Trophoblast cell (in vitro differentiated cells and primary cell): ENCODE measurements around the gene HS3ST5.

Source experiments
- DNase-seq, 2 donors: peaks; one replicate each; pipeline ENCODE4 v3.0.0-alpha.2; 2016
- H2AFZ ChIP-seq: 2 replicates; pipeline ENCODE4 v1.6.1; 2013; ENCODE audit warnings: low read length, moderate library complexity, mild to moderate bottlenecking; ENCODE audit not compliant: insufficient read depth, poor library complexity
- H2AK5ac ChIP-seq: 2 replicates; pipeline ENCODE4 v1.6.1; 2013; ENCODE audit warnings: mild to moderate bottlenecking, low read length
- H2BK120ac ChIP-seq: 2 replicates; pipeline ENCODE4 v1.6.1; 2013; ENCODE audit warnings: low read length, mild to moderate bottlenecking, moderate library complexity; ENCODE audit not compliant: insufficient read depth, poor library complexity
- H2BK12ac ChIP-seq: 2 replicates; pipeline ENCODE4 v1.6.1; 2013; ENCODE audit warnings: mild to moderate bottlenecking, low read length, moderate library complexity
- H2BK5ac ChIP-seq: 2 replicates; pipeline ENCODE4 v1.6.1; 2013; ENCODE audit warnings: low read length, low read depth, moderate library complexity, mild to moderate bottlenecking; ENCODE audit not compliant: poor library complexity
- H3K14ac ChIP-seq: 2 replicates; pipeline ENCODE4 v1.6.1; 2013; ENCODE audit warnings: mild to moderate bottlenecking, low read length
- H3K18ac ChIP-seq: 2 replicates; pipeline ENCODE4 v1.6.1; 2013; ENCODE audit warnings: mild to moderate bottlenecking, low read length
- H3K23ac ChIP-seq: 2 replicates; pipeline ENCODE4 v1.6.1; 2013; ENCODE audit warnings: low read length
- H3K27ac ChIP-seq: 2 replicates; pipeline ENCODE4 v1.5.1; 2013; ENCODE audit warnings: low read depth, mild to moderate bottlenecking, inconsistent platforms, low read length, moderate library complexity
- H3K27me3 ChIP-seq: 2 replicates; pipeline ENCODE4 v1.6.1; 2013; ENCODE audit warnings: inconsistent platforms, mild to moderate bottlenecking, low read length, moderate library complexity; ENCODE audit not compliant: insufficient read depth
- H3K36me3 ChIP-seq, 2 experiments: 1 replicate in 1 of 2; 2 replicates in 1 of 2; pipeline ENCODE4 v1.6.1; 2013; ENCODE audit warnings: low read length in 2 of 2, mild to moderate bottlenecking in 2 of 2, moderate library complexity in 1 of 2; ENCODE audit not compliant: insufficient read depth in 2 of 2, control insufficient read depth in 1 of 2
- H3K4ac ChIP-seq: 2 replicates; pipeline ENCODE4 v1.6.1; 2013; ENCODE audit warnings: low read depth, mild to moderate bottlenecking, low read length, moderate library complexity
- H3K4me1 ChIP-seq, 2 experiments: 1 replicate in 1 of 2; 2 replicates in 1 of 2; pipeline ENCODE4 v1.6.1; 2013; ENCODE audit warnings: low read length in 2 of 2, mild to moderate bottlenecking in 2 of 2, moderate library complexity in 1 of 2; ENCODE audit not compliant: insufficient read depth in 2 of 2, control insufficient read depth in 1 of 2
- H3K4me2 ChIP-seq: 2 replicates; pipeline ENCODE4 v1.6.1; 2013; ENCODE audit warnings: inconsistent platforms, mild to moderate bottlenecking, low read length, moderate library complexity
- H3K4me3 ChIP-seq: 2 replicates; pipeline ENCODE4 v1.5.1; 2013; ENCODE audit warnings: mild to moderate bottlenecking, low read depth, low read length, inconsistent platforms
- H3K79me1 ChIP-seq: one replicate; pipeline ENCODE4 v1.6.1; 2013; ENCODE audit warnings: low read length
- H3K79me2 ChIP-seq: 2 replicates; pipeline ENCODE4 v1.6.1; 2013; ENCODE audit warnings: low read length, mild to moderate bottlenecking; ENCODE audit not compliant: control insufficient read depth, insufficient read depth, poor library complexity
- H3K9ac ChIP-seq: 2 replicates; pipeline ENCODE4 v1.6.1; 2013; ENCODE audit warnings: mild to moderate bottlenecking, low read length
- H3K9me3 ChIP-seq: 2 replicates; pipeline ENCODE4 v1.6.1; 2013; ENCODE audit warnings: low read depth, mild to moderate bottlenecking, control low read depth, inconsistent platforms, low read length; ENCODE audit not compliant: insufficient read depth
- H4K12ac ChIP-seq: 2 replicates; pipeline ENCODE4 v1.6.1; 2013; ENCODE audit warnings: low read depth, mild to moderate bottlenecking, low read length, moderate library complexity
- H4K8ac ChIP-seq: 2 replicates; pipeline ENCODE4 v1.6.1; 2013; ENCODE audit warnings: low read depth, mild to moderate bottlenecking, low read length, moderate library complexity
- H4K91ac ChIP-seq: one replicate; pipeline ENCODE4 v1.6.1; 2013; ENCODE audit warnings: low read depth, mild to moderate bottlenecking, low read length, moderate library complexity
- WGBS: extraction: QIAGEN DNeasy Blood & Tissue Kit; methylation state at CpG from one replicate; pipeline ENCODE4 v1.1.7; 2013; ENCODE audit warnings: missing lambda C conversion rate; ENCODE audit not compliant: insufficient read length, insufficient coverage; ENCODE audit errors: extremely low coverage; 5-methylcytosine and 5-hydroxymethylcytosine counted together

Gene HS3ST5

GRCh38 chr6:114061116-114061515, 281.7 kb downstream of the HS3ST5 start:
- Histone ChIP-seq H4K12ac (no peak overlapping the region), H2AK5ac (no peak overlapping the region), H4K91ac (no peak overlapping the region), H3K79me1 (no peaks in the 10 kb centered on the region), H3K4me1 (peaks cover 4% of the 10 kb centered on the region in 2 experiments), H3K79me2 (no peaks in the 10 kb centered on the region), H2BK12ac (no peak overlapping the region), H3K9ac (no peak overlapping the region), H4K8ac (no peak overlapping the region), H3K18ac (no peak overlapping the region), H3K27ac (no peak overlapping the region), H3K23ac (no peak overlapping the region), H3K9me3 (no peaks in the 10 kb centered on the region), H3K27me3 (no peaks in the 10 kb centered on the region), H3K4me2 (no peak overlapping the region), H3K4me3 (no peak overlapping the region), H3K4ac (no peak overlapping the region), H2BK120ac (no peak overlapping the region), H3K14ac (no peak overlapping the region), H2BK5ac (no peak overlapping the region), H3K36me3 (no peaks in the 10 kb centered on the region), H2AFZ (no peak overlapping the region)
- DNase-seq: no peak
- no CpG with 5 or more reads among the region's 1 CpG for WGBS

DNA sequence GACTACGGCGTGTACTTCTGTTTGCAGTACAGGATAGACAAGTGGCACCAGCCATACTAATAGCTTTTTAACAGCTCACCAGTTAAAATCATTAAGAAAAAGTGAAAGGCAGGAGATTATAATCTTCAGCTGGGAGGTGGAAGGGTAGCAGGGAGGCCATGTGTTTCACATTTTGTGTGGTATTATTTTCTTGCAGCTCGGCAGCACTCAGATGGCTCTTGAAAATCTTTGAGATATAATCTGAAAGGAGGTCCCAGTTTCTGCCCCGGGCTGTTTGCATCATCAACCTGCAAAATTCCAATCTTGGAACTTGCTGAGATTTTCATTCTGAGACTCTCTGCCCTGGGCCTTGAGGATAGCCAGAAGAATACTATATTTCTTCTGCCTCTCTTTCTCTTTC, 284.4 kb downstream of the HS3ST5 start:
- Histone ChIP-seq H3K4me2 (no peak overlapping the region), H2AK5ac (no peak overlapping the region), H3K4me1 (peaks cover 4% of the 10 kb centered on the region in 2 experiments), H2BK5ac (no peak overlapping the region), H3K4ac (no peak overlapping the region), H3K27me3 (no peaks in the 10 kb centered on the region), H2BK120ac (no peak overlapping the region), H3K79me1 (no peaks in the 10 kb centered on the region), H4K8ac (no peak overlapping the region), H3K79me2 (no peaks in the 10 kb centered on the region), H3K36me3 (no peaks in the 10 kb centered on the region), H3K14ac (no peak overlapping the region), H3K9ac (no peak overlapping the region), H2AFZ (no peak overlapping the region), H3K27ac (no peak overlapping the region), H3K4me3 (no peak overlapping the region), H4K12ac (no peak overlapping the region), H2BK12ac (no peak overlapping the region), H3K9me3 (no peaks in the 10 kb centered on the region), H3K23ac (no peak overlapping the region), H4K91ac (no peak overlapping the region), H3K18ac (no peak overlapping the region)
- no CpG with 5 or more reads among the region's 4 CpGs for WGBS
- DNase-seq: peak; percentile 85 to 94

GRCh38 chr6:114055763-114056162, 287.1 kb downstream of the HS3ST5 start:
- no peak overlapping the region for H2BK5ac ChIP-seq
- no peak overlapping the region for H3K23ac ChIP-seq
- H3K9me3 ChIP-seq: no peaks in the 10 kb centered on the region
- no peak overlapping the region for H4K12ac ChIP-seq
- no peak overlapping the region for H2AFZ ChIP-seq
- H2BK12ac ChIP-seq: no peak overlapping the region
- no peak overlapping the region for H3K4me2 ChIP-seq
- no peaks in the 10 kb centered on the region for H3K36me3 ChIP-seq
- no peak overlapping the region for H3K4ac ChIP-seq
- no peaks in the 10 kb centered on the region for H3K27me3 ChIP-seq
- no peak overlapping the region for H3K4me3 ChIP-seq
- H3K18ac ChIP-seq: no peak overlapping the region
- H3K79me1 ChIP-seq: no peaks in the 10 kb centered on the region
- H3K4me1 ChIP-seq: peaks cover 4% of the 10 kb centered on the region in 2 experiments
- WGBS: no CpG with 5 or more reads among the region's 2 CpGs
- no peak overlapping the region for H2BK120ac ChIP-seq
- H3K79me2 ChIP-seq: no peaks in the 10 kb centered on the region
- H4K8ac ChIP-seq: no peak overlapping the region
- no peak overlapping the region for H3K9ac ChIP-seq
- no peak overlapping the region for H3K27ac ChIP-seq
- H2AK5ac ChIP-seq: no peak overlapping the region
- no peak for DNase-seq
- no peak overlapping the region for H3K14ac ChIP-seq
- no peak overlapping the region for H4K91ac ChIP-seq

DNA sequence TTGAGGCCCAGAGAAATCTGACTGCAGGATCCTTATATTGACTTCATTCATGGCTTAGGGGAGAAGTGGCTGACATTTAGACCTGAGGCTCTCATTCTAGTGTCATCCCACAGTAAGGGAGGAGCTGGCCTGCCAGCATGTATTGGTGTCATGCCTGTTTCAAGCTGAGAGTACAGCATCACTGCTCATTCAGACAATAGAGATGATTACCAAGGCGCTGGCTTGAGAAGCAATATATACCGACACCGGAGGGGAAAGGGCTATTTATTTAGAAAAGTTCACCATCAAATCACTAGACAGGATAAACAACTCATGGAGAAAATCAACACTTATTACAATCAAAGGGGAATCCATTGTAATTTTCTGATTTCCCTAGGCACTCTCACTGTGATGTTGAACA, 287.5 kb downstream of the HS3ST5 start:
- Histone ChIP-seq H4K91ac (no peak overlapping the region), H3K4me3 (no peak overlapping the region), H3K14ac (no peak overlapping the region), H3K4me2 (no peak overlapping the region), H3K36me3 (no peaks in the 10 kb centered on the region), H3K27me3 (no peaks in the 10 kb centered on the region), H3K79me1 (no peaks in the 10 kb centered on the region), H2AK5ac (no peak overlapping the region), H3K23ac (no peak overlapping the region), H3K79me2 (no peaks in the 10 kb centered on the region), H3K4me1 (peaks cover 4% of the 10 kb centered on the region in 2 experiments), H4K12ac (no peak overlapping the region), H2BK12ac (no peak overlapping the region), H2BK5ac (no peak overlapping the region), H3K9ac (no peak overlapping the region), H2BK120ac (no peak overlapping the region), H3K27ac (no peak overlapping the region), H4K8ac (no peak overlapping the region), H2AFZ (no peak overlapping the region), H3K18ac (no peak overlapping the region), H3K9me3 (no peaks in the 10 kb centered on the region), H3K4ac (no peak overlapping the region)
- WGBS: no CpG with 5 or more reads among the region's 3 CpGs
- DNase-seq: no peak
